Right lobe of liver (tissue), 4 donors: ENCODE data around the gene NOS1.

Experiments
- CTCF ChIP-seq, 4 donors: fragments of 200-600 bp in 3 of 4; fragments of 450-650 bp in 1 of 4; IDR thresholded peaks; one replicate each; pipeline versions ENCODE4 v1.5.1 to v1.8.0; 2016 to 2022; ENCODE audit warnings: antibody characterized with exemption in 4 of 4, mild to moderate bottlenecking in 2 of 4
- POLR2A ChIP-seq: fragments of 450-650 bp; IDR thresholded peaks from one replicate; pipeline ENCODE4 v1.6.1; 2017; ENCODE audit warnings: antibody characterized with exemption, mild to moderate bottlenecking
- donor health status: DM: no; HTN: no; CAD: no.
- donor health status: DM: no; HTN: no; CAD: no.
- donor health status: DM: no; HTN: yes; CAD: no.

- TF ChIP-seq POLR2A: no peak
- TF ChIP-seq CTCF (IDR thresholded peaks at IDR 0.05): no peak
These were observed 78.9 kb downstream of the NOS1 start for GRCh38 chr12:117282490-117282889.
